ENCODE results near the gene VDR.

- TF ChIP-seq POLR2A (IDR thresholded peaks at IDR 0.05; ENCODE audit: low read length) = no peak
- TF ChIP-seq GATA1 (IDR thresholded peaks at IDR 0.05; ENCODE audit: low read depth, low read length) = no peak
Measured at GRCh38 chr12:47844264-47845019, 60.4 kb downstream of the VDR start.

Measured in erythroblast (primary cell).